K562 treated with DMSO at 1 percent for 48 hours (cell line): ENCODE results near the gene TMEM208. TPM values are rescaled to one million over a fixed set of nuclear protein-coding genes. Genes with fewer than 3 reads are reported as not detected.

ENCODE experiments used
- total RNA-seq: library from RNA; unstranded; fragments of 300-600 nt; gene quantifications from 2 replicates; pipeline ENCODE4 v1.2.3, GENCODE V29; 2022; ENCODE audit warnings: low replicate concordance; ENCODE audit errors: extremely low read depth

The TMEM208 gene
- not detected in 2 replicates for total RNA-seq

DNA sequence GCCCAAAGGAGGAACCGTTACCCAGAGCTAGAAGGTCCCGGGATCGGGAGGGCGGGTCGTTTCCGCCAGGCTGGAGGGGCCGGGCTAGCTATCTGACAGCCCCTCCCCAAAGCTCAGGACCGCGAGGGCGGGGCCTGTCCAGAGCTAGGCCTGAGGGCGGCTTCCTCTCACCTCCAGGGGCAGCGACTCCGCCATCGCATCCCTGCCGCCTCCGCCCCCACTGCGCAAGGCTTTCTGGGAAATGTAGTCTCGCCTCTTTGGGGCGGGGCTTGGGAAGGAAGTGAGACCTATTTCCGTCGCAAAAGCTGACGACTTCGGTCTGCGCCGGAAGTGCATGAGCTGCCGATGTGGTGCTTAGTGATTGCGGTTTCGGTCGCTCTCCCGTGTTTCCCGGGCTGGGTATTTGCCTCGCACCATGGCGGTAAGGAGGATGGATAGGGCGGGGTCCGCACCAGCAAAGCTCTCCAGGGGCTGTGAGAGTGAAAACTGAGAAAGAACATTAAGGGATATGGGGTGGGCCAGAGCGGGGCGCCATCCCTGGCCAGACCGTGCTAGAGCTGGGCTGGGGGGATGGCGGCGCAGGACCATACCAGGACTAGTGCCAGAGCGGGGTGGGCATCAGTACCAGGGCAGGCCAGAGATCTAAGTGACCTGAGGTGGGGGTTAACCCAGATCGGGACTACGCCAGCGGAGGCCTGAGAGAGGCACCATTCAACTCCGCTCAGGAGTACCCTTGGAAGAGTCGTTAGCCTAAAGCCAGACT lies at the start of gene TMEM208:
TMEM208 (plus strand) TSS at position 327 of the 763 bp plus-strand sequence; CDS start at position 416, 89 bp downstream.

DNA sequence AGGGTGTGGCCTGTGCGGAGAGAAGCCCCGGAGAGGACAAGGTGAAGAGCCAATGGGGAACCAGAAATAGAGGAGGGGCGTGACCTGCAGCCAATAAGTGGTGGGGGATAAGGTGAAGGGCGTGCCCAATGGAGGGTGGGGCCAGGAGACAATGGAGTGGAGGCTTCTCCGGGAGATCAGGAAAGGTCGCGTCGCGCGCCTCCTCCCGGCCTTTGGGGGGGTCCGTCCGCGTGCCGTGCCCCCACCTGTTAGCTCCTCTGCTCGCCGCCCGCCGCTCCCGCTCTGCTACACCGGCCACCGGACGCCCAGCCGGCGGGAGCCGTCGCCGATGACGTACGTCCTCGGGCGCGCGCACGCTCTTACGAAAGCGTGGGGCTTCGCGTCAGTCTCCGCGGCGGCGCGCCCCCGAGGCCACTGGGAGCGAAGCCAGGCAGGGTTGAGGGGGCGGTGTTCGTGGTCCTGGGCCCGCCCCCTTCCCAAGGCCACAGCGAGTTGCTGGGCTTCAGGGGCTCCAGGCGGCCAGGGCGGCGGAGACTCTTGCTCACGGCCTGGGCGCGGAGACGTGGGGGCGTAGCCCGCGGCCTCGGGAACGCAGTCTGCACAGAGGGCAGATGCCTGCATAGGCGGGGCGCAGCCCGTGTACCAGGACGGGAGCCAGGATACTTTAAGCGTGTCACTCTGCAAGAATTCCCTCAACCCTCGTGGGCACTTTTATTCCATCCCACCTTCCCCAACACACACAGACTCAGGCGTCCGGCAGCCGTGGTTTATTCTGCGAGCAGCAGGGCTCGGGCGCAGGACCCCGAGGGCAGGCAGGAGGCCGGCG lies 43.1 kb upstream of the TMEM208 start, which contains the start of gene MATCAP1:
MATCAP1 (minus strand) TSS at position 337 of the 826 bp plus-strand sequence. CDS start 3,353 bp downstream, outside the sequence.

DNA sequence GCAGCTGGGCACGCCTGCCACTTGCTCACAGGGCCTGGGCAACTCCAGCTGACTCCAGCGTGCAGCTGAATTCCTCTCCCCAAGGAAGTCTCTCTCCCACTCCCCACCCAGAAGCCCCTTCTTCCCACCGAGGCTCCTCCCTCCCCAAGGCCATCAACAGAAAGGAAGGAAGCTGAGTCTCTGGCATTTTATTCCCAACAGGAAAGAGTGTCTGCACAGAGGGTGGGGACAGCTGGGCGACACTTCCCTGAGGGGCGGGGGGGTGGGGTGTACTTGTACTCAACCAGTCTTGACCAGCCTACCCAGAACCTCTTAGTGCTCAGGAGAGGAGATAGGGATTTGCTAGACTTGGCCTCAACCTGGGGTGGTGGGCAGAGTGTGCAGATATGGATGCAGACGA lies 36.9 kb upstream of the TMEM208 start, which contains the start of gene EXOC3L1:
EXOC3L1 (minus strand) TSS at position 96 of the 400 bp plus-strand sequence. CDS start 460 bp downstream, outside the sequence.

DNA sequence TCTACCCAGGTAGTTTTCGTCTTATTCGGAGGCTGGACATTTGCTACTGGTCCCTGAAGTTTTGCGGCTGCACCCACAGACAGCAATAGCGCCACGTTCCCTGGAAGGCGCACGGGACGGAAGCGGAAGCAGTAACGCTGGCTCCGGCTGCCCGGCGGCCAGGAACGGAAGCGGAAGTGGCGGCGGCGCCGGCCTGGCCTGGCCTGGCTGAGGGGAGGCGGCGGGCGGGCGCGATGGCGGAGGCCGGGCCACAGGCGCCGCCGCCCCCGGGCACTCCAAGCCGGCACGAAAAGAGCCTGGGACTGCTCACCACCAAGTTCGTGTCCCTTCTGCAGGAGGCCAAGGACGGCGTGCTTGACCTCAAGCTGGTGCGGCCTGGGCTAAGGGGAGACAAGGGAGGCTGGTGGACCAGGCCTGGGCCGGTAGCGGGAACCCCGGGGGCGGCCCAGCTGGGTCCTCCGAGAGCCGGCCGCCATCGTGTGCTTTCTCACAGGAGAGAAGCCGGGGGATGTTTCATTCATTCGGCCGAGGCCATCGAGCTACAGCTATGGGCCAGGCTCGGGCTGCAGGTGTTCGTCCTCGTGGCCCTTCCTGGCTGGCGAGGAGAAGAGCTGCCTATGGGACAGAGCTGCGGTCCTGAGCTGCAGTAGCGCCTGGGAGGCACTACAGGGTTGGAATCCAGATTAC lies 34.8 kb upstream of the TMEM208 start, which contains the start of gene E2F4:
E2F4 (plus strand) TSS at position 161 of the 687 bp plus-strand sequence; CDS start at position 234, 73 bp downstream.

DNA sequence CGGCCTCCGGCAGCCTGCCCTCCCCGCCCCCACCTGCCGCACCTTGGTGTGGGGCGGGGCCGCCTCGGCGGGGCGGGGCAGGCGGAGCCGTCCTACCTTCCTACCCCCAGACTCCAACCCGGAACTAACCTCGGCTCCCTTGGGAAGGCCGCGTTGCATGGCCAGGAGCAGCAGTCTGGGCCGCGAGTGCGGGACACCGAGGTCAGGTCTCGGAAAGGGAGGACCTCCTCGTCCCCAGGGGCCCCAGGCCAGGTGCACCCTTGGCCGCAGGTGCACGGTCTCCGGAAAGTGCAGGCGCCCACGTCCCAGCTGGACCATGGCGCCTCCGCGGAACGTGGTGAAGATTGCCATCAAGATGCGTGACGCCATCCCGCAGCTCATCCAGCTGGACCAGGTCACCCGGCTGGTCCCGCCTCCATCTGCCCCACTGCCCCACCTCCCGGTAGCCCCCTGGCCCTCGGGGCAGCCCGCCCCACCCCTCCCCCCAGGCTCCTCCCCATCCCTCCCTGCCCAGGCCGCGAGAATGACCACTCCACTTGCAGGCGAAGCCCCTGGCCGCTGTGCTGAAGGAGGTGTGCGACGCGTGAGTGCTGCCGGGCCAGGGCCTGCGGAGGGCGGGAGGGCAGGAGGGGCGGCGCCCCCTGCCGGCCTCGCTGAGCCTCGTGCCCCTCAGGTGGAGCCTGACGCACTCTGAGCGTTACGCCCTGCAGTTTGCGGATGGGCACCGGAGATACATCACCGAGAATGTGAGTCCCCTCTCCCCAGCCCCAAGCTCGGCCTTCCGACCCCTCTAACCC lies 27.7 kb upstream of the TMEM208 start, which contains the start of gene ELMO3:
ELMO3 (plus strand) TSS at position 121 of the 797 bp plus-strand sequence; CDS start at position 317, 196 bp downstream.

DNA sequence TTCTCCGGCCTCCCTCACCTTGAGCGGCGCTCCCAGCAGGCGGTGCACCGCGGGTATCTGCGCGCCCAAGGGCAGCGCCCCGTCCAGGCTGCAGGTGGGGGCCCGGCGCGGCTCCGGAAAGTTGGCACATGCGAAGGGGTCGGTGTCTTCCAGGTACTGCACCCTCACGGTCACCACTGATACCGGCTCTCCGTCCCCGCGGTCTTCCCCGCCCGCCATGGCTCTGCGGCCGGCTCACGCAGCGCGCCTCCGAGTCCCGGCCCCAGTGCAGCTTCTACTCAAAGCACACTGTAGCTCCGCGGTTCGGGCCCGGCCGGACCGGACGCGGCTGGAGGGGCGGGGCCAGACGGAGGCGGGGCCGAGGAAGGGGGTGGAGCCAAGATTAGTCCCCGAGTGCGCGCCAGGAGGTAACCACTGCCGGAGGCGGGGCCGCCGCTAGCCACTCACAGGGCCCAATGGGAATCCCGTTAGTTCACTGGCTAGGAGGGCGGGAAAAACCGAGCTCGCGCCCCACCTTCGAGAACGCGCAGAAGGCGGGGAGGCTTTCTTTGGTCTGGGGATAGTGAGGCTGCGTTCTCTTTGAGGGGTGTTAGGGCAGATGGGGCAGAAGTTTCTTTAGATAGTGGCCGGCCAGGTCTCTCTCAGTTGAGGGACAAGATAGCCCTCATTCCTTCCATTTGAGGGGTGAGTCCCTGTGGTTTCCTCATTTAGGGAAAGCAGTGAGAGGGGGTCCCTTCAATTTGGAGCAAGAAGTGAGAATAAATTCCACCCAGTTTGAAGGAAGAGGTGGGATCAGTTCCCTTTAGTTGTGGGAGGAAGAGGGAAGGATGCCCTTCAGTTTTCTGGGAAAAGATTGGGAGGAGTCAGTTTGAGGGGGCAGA lies 20.5 kb downstream of the TMEM208 start, which contains the start of gene FHOD1:
FHOD1 (minus strand) TSS at position 290 of the 881 bp plus-strand sequence; CDS start at position 219, 71 bp downstream.

DNA sequence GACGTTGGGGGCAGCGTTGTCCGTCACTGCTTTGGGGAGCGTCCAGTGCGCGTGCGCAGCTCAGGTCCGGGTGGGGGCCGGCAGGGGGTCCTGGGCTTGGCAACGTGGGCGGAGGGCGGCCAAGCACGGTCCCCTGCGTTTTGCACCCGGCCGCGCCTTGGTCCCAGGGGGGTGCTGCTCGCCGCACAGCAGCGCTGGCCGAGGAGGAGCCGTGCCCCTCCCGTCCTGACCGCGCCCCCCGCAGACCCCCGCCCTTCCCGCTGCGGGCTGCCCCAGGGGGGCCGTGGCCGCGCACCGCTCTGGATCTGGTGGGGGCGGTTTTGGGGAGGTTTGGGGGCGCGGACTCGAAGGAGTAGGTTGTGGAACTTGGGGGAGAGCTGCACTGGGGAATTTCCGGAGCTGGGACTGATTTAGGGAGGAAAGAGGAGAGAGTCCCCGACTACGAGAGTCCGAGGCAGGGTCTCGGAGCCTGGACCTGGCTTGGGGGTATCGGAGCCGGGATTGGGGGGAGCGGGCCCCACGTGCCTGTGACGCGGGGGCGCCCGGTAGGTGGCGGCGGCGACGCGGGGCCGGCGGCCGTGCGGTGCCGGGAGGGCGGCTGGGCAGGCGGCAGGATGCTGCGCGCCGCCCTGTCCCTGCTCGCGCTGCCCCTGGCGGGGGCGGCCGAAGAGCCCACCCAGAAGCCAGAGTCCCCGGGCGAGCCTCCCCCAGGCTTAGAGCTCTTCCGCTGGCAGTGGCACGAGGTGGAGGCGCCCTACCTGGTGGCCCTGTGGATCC lies 21.7 kb downstream of the TMEM208 start, which contains the start of gene SLC9A5:
SLC9A5 (plus strand) TSS at position 579 of the 777 bp plus-strand sequence; CDS start at position 615, 36 bp downstream.

Other genes with a start within 250 kb of the TMEM208 start
- not detected in 2 replicates for gene CES4A, start 238.5 kb upstream of the TMEM208 start, total RNA-seq
- 506 TPM in 1 of 2 replicates, not detected in the other for gene CBFB, start 198.0 kb upstream of the TMEM208 start, total RNA-seq
- not detected in 2 replicates for gene PHAF1, start 117.2 kb upstream of the TMEM208 start, total RNA-seq
- gene B3GNT9, start 76.1 kb upstream of the TMEM208 start, total RNA-seq, result not detected in 2 replicates
- gene TRADD, start 67.2 kb upstream of the TMEM208 start, total RNA-seq, result not detected in 2 replicates
- gene FBXL8, start 67.2 kb upstream of the TMEM208 start, total RNA-seq, result not detected in 2 replicates
- not detected in 2 replicates for gene HSF4, start 62.4 kb upstream of the TMEM208 start, total RNA-seq
- gene NOL3, start 56.6 kb upstream of the TMEM208 start, total RNA-seq, result not detected in 2 replicates
- not detected in 2 replicates for gene MATCAP1, start 43.2 kb upstream of the TMEM208 start, total RNA-seq
- not detected in 2 replicates for gene EXOC3L1, start 37.0 kb upstream of the TMEM208 start, total RNA-seq
- not detected in 2 replicates for gene E2F4, start 35.0 kb upstream of the TMEM208 start, total RNA-seq
- not detected in 2 replicates for gene ELMO3, start 28.0 kb upstream of the TMEM208 start, total RNA-seq
- gene FHOD1, start 20.4 kb downstream of the TMEM208 start, total RNA-seq, result not detected in 2 replicates
- not detected in 2 replicates for gene SLC9A5, start 21.8 kb downstream of the TMEM208 start, total RNA-seq
- gene PLEKHG4, start 52.4 kb downstream of the TMEM208 start, total RNA-seq, result not detected in 2 replicates
- not detected in 2 replicates for gene KCTD19, start 99.6 kb downstream of the TMEM208 start, total RNA-seq
- gene LRRC36, start 99.7 kb downstream of the TMEM208 start, total RNA-seq, result not detected in 2 replicates
- gene TPPP3, start 166.4 kb downstream of the TMEM208 start, total RNA-seq, result not detected in 2 replicates
- gene ZDHHC1, start 189.3 kb downstream of the TMEM208 start, total RNA-seq, result not detected in 2 replicates
- not detected in 2 replicates for gene HSD11B2, start 204.0 kb downstream of the TMEM208 start, total RNA-seq